ENCODE data around the gene ISG20L2. TPM values are rescaled to one million over a fixed set of nuclear protein-coding genes. Genes with fewer than 3 reads are reported as not detected.

The ISG20L2 gene
- total and polyA plus RNA-seq, 2 experiments from 2014 or later, result 23.1 to 34.9 TPM

DNA sequence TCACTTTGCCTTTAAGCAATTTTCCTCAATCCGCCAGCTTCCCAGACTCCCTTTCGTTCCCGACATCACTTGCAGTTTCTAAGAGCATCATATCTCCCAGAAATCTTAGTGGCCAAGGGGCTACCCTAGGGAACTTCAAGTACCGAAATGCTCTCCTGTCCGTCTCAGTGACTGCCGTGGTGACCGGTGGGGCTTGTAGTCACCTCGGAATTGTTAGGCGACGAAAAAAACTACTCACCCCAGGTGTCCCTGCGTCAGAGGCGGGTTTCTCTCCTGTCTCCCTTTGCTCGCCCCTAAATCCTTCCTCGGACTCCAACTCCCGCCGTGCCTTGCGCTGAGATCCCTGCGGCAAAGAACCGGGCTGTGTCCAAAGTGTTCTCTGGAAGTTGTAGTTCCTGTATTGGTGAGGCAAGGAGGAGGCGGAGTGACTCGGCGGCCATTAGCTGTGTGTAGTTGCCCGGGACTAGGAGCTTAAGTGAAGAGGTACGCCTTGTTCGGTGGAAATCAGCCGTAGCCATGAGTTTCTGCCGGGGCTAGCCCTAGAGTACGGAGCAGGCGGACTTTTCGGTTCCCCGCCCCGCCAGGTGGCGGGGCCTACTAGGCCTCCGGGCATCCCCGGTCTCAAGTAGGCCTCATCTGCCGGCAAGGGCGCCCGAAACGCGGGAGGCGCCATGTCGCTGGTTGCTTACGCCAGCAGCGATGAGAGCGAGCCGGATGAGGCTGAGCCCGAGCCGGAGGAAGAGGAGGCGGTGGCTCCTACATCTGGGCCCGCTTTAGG lies 38.7 kb upstream of the ISG20L2 start, which contains the start of gene PRCC:
Gene PRCC (plus strand): TSS at position 435 of the 778 bp plus-strand sequence. CDS start 237 bp downstream, at position 672.
- Histone ChIP-seq H3K36me3 (ENCODE audit: insufficient read depth) (peaks cover 7% of the 10 kb centered on the region), H3F3A (replicated peaks; ENCODE audit: low read depth) (peaks cover 15% of the 10 kb centered on the region), H4K20me1 (replicated peaks; ENCODE audit: insufficient read depth) (peaks cover 37% of the 10 kb centered on the region), H3K27ac (ENCODE audit: low read depth) (peak within 1 kb of the TSS; percentile 83), H3K4me3 (peak within 1 kb of the TSS; percentile 71), H3K27me3 (ENCODE audit: insufficient read depth) (no peaks in the 10 kb centered on the region), H3K4me1 (ENCODE audit: insufficient read depth) (peaks cover 32% of the 10 kb centered on the region), H3K9me2 (ENCODE audit: insufficient read depth) (no peaks in the 10 kb centered on the region), H3K79me2 (replicated peaks; ENCODE audit: insufficient read depth) (peaks cover 51% of the 10 kb centered on the region), H2AFZ (peak within 1 kb of the TSS; percentile 19), H3K4me2 (peak within 1 kb of the TSS; percentile 99)
- peaks cover 7% of the 10 kb centered on the region for H3K27me3 Mint-ChIP-seq (ENCODE audit: insufficient read depth, low read depth, poor library complexity)
- no peak within 1 kb of the TSS for H3K4me3 Mint-ChIP-seq
- DNase-seq (ENCODE audit: low spot score) (peak; percentile 99), ATAC-seq (peak; percentile 90)
- H3K27ac Mint-ChIP-seq, result no peak within 1 kb of the TSS; the same call in 1 of the 2 replicates
- H3K9me3 Mint-ChIP-seq, result no peaks in the 10 kb centered on the region
- TF ChIP-seq JUNB (IDR thresholded peaks at IDR 0.05; ENCODE audit: unreplicated experiment) (no peak), ZNF114 (CRISPR knock-in tag; IDR thresholded peaks at IDR 0.05) (no peak), POLR2AphosphoS5 (IDR thresholded peaks at IDR 0.05; ENCODE audit: low read depth) (peak; percentile 73), EZH2 (IDR thresholded peaks at IDR 0.05; ENCODE audit: low read depth, unreplicated experiment) (no peak), NANOG (IDR thresholded peaks at IDR 0.05; ENCODE audit: borderline replicate concordance) (no peak), ZNF331 (CRISPR knock-in tag; IDR thresholded peaks at IDR 0.05; ENCODE audit: low read depth) (no peak), CREB1 (CRISPR knock-in tag; IDR thresholded peaks at IDR 0.05; ENCODE audit: low read depth) (peak; percentile 88)
- TF ChIP-seq, protein P1, sequence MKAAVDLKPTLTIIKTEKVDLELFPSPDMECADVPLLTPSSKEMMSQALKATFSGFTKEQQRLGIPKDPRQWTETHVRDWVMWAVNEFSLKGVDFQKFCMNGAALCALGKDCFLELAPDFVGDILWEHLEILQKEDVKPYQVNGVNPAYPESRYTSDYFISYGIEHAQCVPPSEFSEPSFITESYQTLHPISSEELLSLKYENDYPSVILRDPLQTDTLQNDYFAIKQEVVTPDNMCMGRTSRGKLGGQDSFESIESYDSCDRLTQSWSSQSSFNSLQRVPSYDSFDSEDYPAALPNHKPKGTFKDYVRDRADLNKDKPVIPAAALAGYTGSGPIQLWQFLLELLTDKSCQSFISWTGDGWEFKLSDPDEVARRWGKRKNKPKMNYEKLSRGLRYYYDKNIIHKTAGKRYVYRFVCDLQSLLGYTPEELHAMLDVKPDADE (IDR thresholded peaks at IDR 0.05), result peak; percentile 100
- TF ChIP-seq, protein P2, sequence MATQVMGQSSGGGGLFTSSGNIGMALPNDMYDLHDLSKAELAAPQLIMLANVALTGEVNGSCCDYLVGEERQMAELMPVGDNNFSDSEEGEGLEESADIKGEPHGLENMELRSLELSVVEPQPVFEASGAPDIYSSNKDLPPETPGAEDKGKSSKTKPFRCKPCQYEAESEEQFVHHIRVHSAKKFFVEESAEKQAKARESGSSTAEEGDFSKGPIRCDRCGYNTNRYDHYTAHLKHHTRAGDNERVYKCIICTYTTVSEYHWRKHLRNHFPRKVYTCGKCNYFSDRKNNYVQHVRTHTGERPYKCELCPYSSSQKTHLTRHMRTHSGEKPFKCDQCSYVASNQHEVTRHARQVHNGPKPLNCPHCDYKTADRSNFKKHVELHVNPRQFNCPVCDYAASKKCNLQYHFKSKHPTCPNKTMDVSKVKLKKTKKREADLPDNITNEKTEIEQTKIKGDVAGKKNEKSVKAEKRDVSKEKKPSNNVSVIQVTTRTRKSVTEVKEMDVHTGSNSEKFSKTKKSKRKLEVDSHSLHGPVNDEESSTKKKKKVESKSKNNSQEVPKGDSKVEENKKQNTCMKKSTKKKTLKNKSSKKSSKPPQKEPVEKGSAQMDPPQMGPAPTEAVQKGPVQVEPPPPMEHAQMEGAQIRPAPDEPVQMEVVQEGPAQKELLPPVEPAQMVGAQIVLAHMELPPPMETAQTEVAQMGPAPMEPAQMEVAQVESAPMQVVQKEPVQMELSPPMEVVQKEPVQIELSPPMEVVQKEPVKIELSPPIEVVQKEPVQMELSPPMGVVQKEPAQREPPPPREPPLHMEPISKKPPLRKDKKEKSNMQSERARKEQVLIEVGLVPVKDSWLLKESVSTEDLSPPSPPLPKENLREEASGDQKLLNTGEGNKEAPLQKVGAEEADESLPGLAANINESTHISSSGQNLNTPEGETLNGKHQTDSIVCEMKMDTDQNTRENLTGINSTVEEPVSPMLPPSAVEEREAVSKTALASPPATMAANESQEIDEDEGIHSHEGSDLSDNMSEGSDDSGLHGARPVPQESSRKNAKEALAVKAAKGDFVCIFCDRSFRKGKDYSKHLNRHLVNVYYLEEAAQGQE (IDR thresholded peaks at IDR 0.05; ENCODE audit: unreplicated experiment), result no peak
- H3K4me1 Mint-ChIP-seq, result peaks cover 34% of the 10 kb centered on the region
- H3K36me3 Mint-ChIP-seq (ENCODE audit: low read depth), result peaks cover 30% of the 10 kb centered on the region

Data from GM23338 (cell line).